ENCODE measurements around the gene ABHD16A. TPM values are rescaled to one million over a fixed set of nuclear protein-coding genes. Genes with fewer than 3 reads are reported as not detected.

ABHD16A gene
- total and polyA plus RNA-seq, 2 donors (not counting 3 experiments of a cell fraction or from before 2014, with no cell fraction given) = 48.9 to 60.3 TPM

- Histone ChIP-seq H3K4me2 (ENCODE audit: insufficient read depth, low read length) (no peak overlapping the region), H3K4me1 (ENCODE audit: control insufficient read depth, extremely low read depth, insufficient read depth, low read length) (peaks cover 8% of the 10 kb centered on the region), H3K9ac (replicated peaks; ENCODE audit: extremely low read depth, insufficient read depth, low read length) (no peak overlapping the region), H3K9me3 (replicated peaks; ENCODE audit: control insufficient read depth, insufficient read depth, low read length) (no peaks in the 10 kb centered on the region), H3K36me3 (ENCODE audit: control insufficient read depth in 2 of 2, extremely low read depth in 1 of 2, insufficient read depth in 2 of 2, low read length in 2 of 2) (no peaks in the 10 kb centered on the region), H3K4me3 (replicated peaks in 1 of 3; ENCODE audit: insufficient read depth in 1 of 3, low read depth in 1 of 3, low read length in 3 of 3) (no peak overlapping the region), H2AFZ (ENCODE audit: low read depth, low read length) (no peak overlapping the region), H3K9me1 (replicated peaks; ENCODE audit: control insufficient read depth, extremely low read depth, insufficient read depth, low read length) (no peaks in the 10 kb centered on the region), H3K27me3 (ENCODE audit: control insufficient read depth in 2 of 2, insufficient read depth in 2 of 2, low read length in 2 of 2) (no peaks in the 10 kb centered on the region), H3K27ac (ENCODE audit: insufficient read depth, low read depth, low read length) (no peak overlapping the region), H4K20me1 (replicated peaks; ENCODE audit: control insufficient read depth, extremely low read depth, insufficient read depth, low read length) (no peaks in the 10 kb centered on the region), H3K79me2 (ENCODE audit: control insufficient read depth, insufficient read depth, low read length) (no peaks in the 10 kb centered on the region)
- dilution Hi-C loops (cut with MboI; ENCODE audit: extremely low pct_ligation_motif_present, low sequenced_read_pairs) = no loop called here
- BruUV-seq (replicated peaks) = no TSS peak
- TF ChIP-seq FOS (IDR thresholded peaks at IDR 0.05; ENCODE audit: borderline replicate concordance, insufficient read depth, low read length) (no peak), GATA2 (IDR thresholded peaks at IDR 0.05; ENCODE audit: insufficient read depth, insufficient read length, low read depth, low read length) (no peak), POLR2A (IDR thresholded peaks at IDR 0.05; ENCODE audit: low read depth, low read length) (no peak), EZH2 (IDR thresholded peaks at IDR 0.05; ENCODE audit: borderline replicate concordance, low read depth, low read length, severe bottlenecking) (no peak), JUN (IDR thresholded peaks at IDR 0.05; ENCODE audit: borderline replicate concordance, insufficient read depth, insufficient read length, low read depth) (no peak), POLR2AphosphoS5 (IDR thresholded peaks at IDR 0.05; ENCODE audit: insufficient read depth, low read depth, low read length) (no peak), MAX (IDR thresholded peaks at IDR 0.05; ENCODE audit: insufficient read depth, insufficient read length) (no peak), MYC (IDR thresholded peaks at IDR 0.05; ENCODE audit: low read depth, low read length) (no peak), CTCF (IDR thresholded peaks at IDR 0.05; ENCODE audit: extremely low read depth in 1 of 2, insufficient read depth in 1 of 2, low read depth in 1 of 2, low read length in 2 of 2) (no peak)
- POLR2A ChIA-PET = no interaction called here
- FAIRE-seq (no peak), DNase-seq (ENCODE audit: low read depth, low spot score) (no peak)
- intact Hi-C loops (cut with micrococcal nuclease) = no loop called here
- CTCF ChIA-PET = interaction anchor here (1.3 to 3.0 kb wide), 5 partner anchors 9 to 117 kb away, joined by 3 to 9 read pairs (median 4); partner anchors contain the start of genes ABHD16A and MPIG6B
These were observed 10.3 kb upstream of the ABHD16A start for GRCh38 chr6:31713465-31713864.
